Mucosa of rectum (tissue), 2 donors: ENCODE data around the gene TMEM72.
A peak's percentile ranks its signal among the peaks of the same experiment; 100 is the strongest.
"Not testable (repeated sequence)": the region's sequence is repeated elsewhere in the genome, so short reads cannot be mapped to it uniquely, and the experiment has no call there.

ENCODE experiments used
- H3K27ac ChIP-seq, 2 donors: one replicate each; pipeline ENCODE4 v1.7.0; 2013; ENCODE audit warnings: inconsistent platforms in 2 of 2, low read depth in 2 of 2, low read length in 2 of 2
- H3K27me3 ChIP-seq, 2 donors: one replicate each; pipeline ENCODE4 v1.7.0; 2013; ENCODE audit warnings: low read length in 2 of 2; ENCODE audit not compliant: control insufficient read depth in 2 of 2, insufficient read depth in 2 of 2
- H3K36me3 ChIP-seq, 2 donors: one replicate each; pipeline ENCODE4 v1.7.0; 2013; ENCODE audit warnings: low read length in 2 of 2; ENCODE audit not compliant: control insufficient read depth in 2 of 2, insufficient read depth in 2 of 2
- H3K4me1 ChIP-seq, 2 donors: one replicate each; pipeline ENCODE4 v1.7.0; 2013; ENCODE audit warnings: low read length in 2 of 2, mild to moderate bottlenecking in 1 of 2; ENCODE audit not compliant: control insufficient read depth in 2 of 2, insufficient read depth in 2 of 2
- H3K4me3 ChIP-seq, 2 donors: one replicate each; pipeline ENCODE4 v1.7.0; 2013; ENCODE audit warnings: low read length in 2 of 2
- H3K9ac ChIP-seq, 2 donors: one replicate each; pipeline ENCODE4 v1.7.0; 2013; ENCODE audit warnings: low read length in 2 of 2, low read depth in 1 of 2, mild to moderate bottlenecking in 1 of 2
- H3K9me3 ChIP-seq, 2 donors: one replicate each; pipeline ENCODE4 v1.7.0; 2013; ENCODE audit warnings: low read length in 2 of 2; ENCODE audit not compliant: control insufficient read depth in 2 of 2
- donor health status: healthy.
- donor health status: Normal muscosa, but diverticular disease.

Gene TMEM72

DNA sequence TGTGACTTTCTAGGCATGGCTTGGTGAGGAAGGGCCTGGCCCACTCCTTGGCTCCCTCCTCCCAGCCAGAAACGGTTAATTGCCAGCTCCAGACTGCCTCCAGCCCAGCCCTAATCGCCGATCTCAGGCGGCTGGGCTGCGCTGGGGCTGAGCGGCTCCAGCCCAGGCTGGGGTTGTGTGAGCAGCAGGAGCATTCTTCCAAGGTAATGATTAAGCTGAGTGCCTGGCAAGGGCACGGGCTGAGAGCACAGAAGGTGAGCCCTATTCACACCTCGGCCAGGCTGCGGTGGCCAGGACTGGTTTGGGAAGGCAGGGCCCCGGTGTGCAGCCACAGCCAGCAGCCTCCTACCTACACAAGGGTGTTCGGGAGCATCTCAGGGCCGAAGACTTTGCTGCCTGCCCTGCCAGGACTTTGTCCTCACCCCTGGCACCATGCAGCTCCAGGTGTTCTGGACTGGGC lies at the start of gene TMEM72:
Gene TMEM72 (plus strand): TSS at position 257 of the 460 bp plus-strand sequence. CDS start 176 bp downstream, at position 433.
- Histone ChIP-seq H3K4me1 (peaks cover 24 to 38% of the 10 kb centered on the region in 2 donors), H3K9ac (peak within 1 kb of the TSS; percentile 41 to 43)

DNA sequence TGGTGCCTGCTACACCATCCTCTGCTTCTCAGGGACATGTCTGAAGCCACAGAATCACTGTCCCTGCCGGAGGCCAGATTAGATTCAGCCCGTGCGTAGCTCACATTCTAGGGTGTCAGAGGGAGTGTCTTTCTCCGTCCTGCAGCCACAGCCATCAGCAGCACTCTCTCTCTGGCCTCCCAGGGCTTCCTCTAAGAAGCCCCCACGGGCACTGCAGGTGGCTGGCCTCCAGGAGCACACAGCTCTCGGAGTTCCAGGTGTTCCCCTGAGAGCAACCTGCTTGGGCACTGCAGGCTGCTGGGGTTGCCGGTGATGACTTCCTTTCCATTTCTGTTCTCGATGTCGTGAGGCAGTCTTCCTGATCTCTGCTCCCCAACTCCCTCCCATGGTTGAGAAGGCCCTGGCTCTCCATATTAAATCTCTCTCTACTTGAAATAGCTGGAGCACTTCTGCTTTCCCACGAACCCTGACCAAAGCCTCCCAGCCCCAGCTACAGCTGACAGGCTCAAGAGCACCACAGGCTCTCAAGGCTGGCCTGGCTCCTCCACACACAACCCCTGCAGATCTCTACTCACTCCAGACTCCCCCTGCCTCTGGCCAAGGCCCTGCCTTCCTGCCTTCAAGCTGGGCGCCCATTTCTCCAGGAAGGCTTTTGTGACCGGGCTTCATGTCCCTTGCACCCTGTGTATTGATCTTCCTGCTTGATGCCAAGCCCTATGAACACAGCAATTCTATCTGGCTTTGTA lies 49.0 kb upstream of the TMEM72 start:
- Histone ChIP-seq H3K4me3 (no peak overlapping the region), H3K27ac (no peak overlapping the region), H3K4me1 (peaks cover 13 to 14% of the 10 kb centered on the region in 2 donors), H3K27me3 (peaks cover 0 to 8% of the 10 kb centered on the region in 2 donors), H3K9ac (no peak overlapping the region), H3K36me3 (no peaks in the 10 kb centered on the region), H3K9me3 (no peaks in the 10 kb centered on the region)

More for the DNA sequence above, at the start of gene TMEM72:
- Histone ChIP-seq H3K9me3 (no peaks in the 10 kb centered on the region), H3K36me3 (no peaks in the 10 kb centered on the region), H3K27me3 (no peaks in the 10 kb centered on the region), H3K4me3 (peak within 1 kb of the TSS; percentile 38 to 65), H3K27ac (peak within 1 kb of the TSS; percentile 80 to 85)

DNA sequence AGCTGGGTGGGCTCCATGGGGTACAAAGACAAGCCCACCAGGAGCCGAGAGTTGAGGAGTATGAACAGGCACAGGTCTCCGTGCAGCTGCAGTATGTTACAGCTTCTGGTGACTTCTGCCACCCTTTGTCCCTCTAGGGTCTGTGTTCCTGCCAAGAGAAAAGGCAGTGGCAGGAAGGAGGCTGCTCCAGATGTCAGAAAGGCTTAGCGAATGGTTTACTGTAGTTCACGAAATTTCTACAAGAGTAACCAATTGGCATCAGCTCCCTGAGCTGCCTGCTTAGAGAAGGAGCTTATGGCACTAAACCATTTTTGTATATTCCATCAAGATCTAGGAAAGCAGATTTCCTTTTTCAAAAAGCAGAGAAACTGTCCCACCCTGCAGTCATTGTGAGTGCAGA lies 48.2 kb upstream of the TMEM72 start:
- Histone ChIP-seq H3K27ac (no peak overlapping the region), H3K27me3 (peaks cover 0 to 8% of the 10 kb centered on the region in 2 donors), H3K9me3 (no peaks in the 10 kb centered on the region), H3K9ac (no peak overlapping the region), H3K4me1 (peaks cover 13 to 14% of the 10 kb centered on the region in 2 donors), H3K36me3 (no peaks in the 10 kb centered on the region), H3K4me3 (no peak overlapping the region)

DNA sequence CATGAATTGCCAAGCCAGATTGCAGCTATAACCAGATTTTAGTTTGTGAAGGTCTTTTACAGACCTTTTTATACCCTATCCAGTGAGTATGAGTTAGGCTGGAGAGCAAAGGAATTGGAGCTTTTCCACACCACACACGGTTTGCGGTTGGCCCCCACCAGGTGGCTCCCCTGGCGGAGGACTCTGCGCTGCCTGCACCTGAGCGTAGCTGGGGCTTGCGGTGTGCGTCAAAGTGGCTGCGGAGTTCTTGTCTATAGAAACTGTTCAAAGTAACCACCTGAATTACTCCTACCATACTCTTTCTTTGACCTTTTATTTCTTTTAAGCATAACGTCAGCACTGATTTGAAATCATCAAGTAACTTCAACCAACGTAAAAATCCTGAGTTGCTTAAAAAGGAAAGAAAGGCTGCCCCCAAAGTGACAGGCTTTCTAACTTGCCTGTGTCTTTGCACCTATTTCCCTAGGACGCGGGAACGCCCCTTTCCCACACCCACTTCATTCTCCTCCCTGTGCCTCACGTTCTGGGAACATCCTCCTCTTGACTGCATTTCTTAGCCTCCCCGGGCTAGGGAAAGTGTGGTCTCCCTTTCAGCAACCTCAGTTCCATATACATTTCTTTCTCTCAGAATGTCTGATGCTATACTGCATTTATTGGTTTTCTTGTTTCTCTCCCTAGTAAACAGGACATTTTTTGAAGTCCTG lies 47.6 kb upstream of the TMEM72 start:
- Histone ChIP-seq H3K36me3 (no peaks in the 10 kb centered on the region), H3K4me3 (peak overlapping the region in 1 of 2 donors; percentile 26), H3K27ac (no peak overlapping the region), H3K9ac (no peak overlapping the region), H3K4me1 (peaks cover 13 to 14% of the 10 kb centered on the region in 2 donors), H3K9me3 (no peaks in the 10 kb centered on the region), H3K27me3 (peaks cover 0 to 8% of the 10 kb centered on the region in 2 donors)

DNA sequence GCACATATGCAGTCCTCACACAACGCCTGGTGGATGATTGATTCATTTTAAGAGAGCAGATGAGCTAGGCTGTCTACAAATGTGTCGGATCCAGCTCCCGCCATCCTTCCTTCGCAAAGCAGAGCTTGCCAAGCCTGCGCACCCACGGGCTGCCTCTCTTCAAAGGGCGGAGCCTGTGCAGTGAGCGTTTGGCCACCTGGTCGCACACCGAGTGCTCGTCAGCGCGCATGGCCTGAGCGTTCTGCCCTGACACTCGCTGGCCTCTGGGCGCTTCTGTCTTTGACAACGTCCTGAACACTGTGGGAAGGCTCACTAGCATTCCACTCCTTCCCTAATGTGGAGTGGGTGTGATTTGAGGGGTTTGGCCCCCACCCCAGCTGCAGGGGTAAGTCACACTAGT lies 47.1 kb upstream of the TMEM72 start:
- Histone ChIP-seq H3K36me3 (no peaks in the 10 kb centered on the region), H3K4me1 (peaks cover 13 to 14% of the 10 kb centered on the region in 2 donors), H3K27me3 (peaks cover 0 to 8% of the 10 kb centered on the region in 2 donors), H3K9me3 (no peaks in the 10 kb centered on the region), H3K27ac (no peak overlapping the region), H3K9ac (no peak overlapping the region), H3K4me3 (peak overlapping the region; percentile 69 to 83)

DNA sequence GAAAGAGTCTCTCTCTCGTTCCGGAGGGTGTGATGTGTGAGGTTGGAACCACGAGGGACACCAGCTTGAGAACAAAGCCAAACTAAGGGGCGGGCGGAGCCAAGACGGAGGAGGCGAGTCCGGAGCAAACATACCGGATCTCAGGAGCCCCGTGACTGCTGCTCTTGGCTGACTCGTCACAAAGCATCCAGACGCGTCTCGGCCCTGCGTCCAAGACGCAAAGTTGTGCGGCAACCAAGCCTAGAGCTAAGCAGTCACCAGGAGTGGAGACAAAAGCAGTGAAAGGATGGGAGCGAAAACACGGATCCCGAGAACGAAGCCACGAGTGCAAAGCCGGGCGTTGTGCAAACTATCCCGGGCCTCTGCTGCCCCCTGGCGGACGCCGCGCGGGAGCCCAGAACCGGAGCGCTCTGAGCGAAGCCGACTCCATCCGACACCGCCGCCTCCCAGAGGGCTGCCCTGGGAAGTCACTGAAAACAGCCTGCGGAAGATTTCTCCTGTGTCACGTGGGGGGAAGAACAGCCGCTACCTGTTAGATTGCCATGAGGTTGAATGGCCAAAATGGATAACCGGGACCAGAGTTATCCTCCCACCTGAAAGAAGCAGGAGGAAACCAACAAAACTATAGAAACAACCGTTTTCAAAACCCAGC lies 46.4 kb upstream of the TMEM72 start:
- H3K9me3 ChIP-seq = no peaks in the 10 kb centered on the region
- H3K36me3 ChIP-seq = no peaks in the 10 kb centered on the region
- H3K4me1 ChIP-seq = peaks cover 13 to 14% of the 10 kb centered on the region in 2 donors
- peak overlapping the region in 1 of 2 donors; percentile 34 for H3K27ac ChIP-seq
- peak overlapping the region; percentile 14 to 53 for H3K9ac ChIP-seq
- H3K4me3 ChIP-seq = peak overlapping the region; percentile 69 to 83
- H3K27me3 ChIP-seq = peaks cover 0 to 11% of the 10 kb centered on the region in 2 donors

DNA sequence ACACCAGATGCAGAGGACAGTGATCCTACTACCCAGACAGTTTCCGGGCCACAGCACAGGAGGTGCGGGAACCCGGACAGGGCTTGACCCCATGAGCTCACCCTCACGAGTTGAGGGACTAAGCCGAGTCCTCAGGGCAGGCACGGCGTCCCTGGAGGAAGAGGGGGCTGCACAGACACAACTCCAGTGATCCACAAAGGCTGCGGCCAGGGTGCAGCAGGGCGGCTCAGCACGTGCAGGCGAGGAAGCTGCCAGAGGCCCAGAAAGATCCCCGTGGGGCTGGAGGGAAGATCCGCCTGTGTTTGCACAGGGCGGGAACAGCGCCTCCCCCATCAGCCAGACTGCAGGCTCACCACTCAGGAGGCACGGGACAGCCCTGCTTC lies 45.9 kb upstream of the TMEM72 start:
- Histone ChIP-seq H3K4me3 (peak overlapping the region in 1 of 2 donors; percentile 83), H3K4me1 (peaks cover 13 to 14% of the 10 kb centered on the region in 2 donors), H3K27me3 (peaks cover 0 to 11% of the 10 kb centered on the region in 2 donors), H3K9ac (peak overlapping the region; percentile 14 to 53), H3K9me3 (no peaks in the 10 kb centered on the region), H3K27ac (no peak overlapping the region), H3K36me3 (no peaks in the 10 kb centered on the region)

DNA sequence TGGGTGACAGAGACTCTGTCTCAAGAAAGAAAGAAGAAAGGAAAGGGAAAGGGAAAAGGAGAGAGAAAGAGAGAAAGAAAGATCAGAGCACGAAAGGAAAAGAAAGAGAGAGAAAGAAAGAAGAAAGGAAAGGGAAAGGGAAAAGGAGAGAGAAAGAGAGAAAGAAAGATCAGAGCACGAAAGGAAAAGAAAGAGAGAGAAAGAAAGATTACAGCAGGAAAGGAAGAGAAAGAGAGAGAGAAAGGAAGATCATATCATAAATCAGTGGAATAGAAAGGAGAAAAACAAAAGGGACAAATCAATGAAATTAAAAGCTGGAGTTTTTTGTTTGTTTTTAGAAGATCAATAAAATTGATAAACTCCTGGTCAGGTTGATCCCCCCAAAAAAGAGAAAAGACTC lies 44.8 kb upstream of the TMEM72 start:
- not testable (repeated sequence) for H3K9ac ChIP-seq, H3K9me3 ChIP-seq, H3K36me3 ChIP-seq, H3K27ac ChIP-seq, H3K4me3 ChIP-seq
- peaks cover 0 to 11% of the 10 kb centered on the region in 2 donors for H3K27me3 ChIP-seq
- peaks cover 13 to 14% of the 10 kb centered on the region in 2 donors for H3K4me1 ChIP-seq

DNA sequence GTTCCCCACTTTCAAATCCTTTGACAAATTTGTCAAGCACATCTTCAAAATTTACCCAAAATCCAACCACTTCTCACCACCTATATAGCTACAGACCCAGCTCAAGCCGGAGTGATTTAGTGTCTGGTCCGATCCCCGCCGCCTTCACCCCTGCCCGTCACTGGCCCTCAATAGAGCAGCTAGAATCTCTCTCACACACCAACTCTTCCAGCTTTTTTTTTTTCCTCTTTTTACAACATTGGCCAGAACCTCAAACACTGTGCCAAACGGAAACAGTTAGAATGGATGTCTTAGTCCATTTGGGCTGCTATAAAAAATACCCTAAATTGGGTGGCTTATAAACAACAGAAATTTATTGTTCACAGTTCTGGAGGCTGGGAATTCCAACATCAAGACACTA lies 41.1 kb upstream of the TMEM72 start:
- Histone ChIP-seq H3K27me3 (peaks cover 0 to 11% of the 10 kb centered on the region in 2 donors), H3K9ac (no peak overlapping the region), H3K36me3 (no peaks in the 10 kb centered on the region), H3K9me3 (no peaks in the 10 kb centered on the region), H3K4me3 (no peak overlapping the region), H3K27ac (no peak overlapping the region), H3K4me1 (peaks cover 4 to 6% of the 10 kb centered on the region in 2 donors)

DNA sequence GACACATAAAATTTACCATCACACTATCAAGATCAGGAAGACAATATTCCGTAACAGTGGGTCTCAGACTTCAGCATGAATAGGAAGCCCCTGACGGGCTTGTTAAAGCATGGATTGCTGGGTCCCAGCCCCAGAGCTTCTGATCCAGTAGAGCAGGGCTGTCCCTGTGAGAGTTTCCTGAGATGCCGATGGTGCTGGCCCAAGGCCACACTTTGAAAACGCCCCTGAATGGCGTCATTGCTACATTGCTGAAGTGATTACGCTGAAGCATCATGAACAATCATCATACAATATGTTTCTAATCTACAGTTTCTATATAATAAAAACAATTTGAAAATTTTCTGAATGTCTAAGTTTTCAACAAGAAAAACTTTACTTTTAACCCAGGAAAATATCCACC lies 38.0 kb upstream of the TMEM72 start:
- Histone ChIP-seq H3K9me3 (no peaks in the 10 kb centered on the region), H3K4me1 (peaks cover 0 to 2% of the 10 kb centered on the region in 2 donors), H3K9ac (no peak overlapping the region), H3K27me3 (peaks cover 0 to 3% of the 10 kb centered on the region in 2 donors), H3K36me3 (no peaks in the 10 kb centered on the region), H3K27ac (no peak overlapping the region), H3K4me3 (no peak overlapping the region)
